NCI-H510A treated with DMSO at 0.1 percent for 48 hours (cell line): ENCODE measurements around the gene RPS6KA2.
"Not testable (repeated sequence)": the region's sequence is repeated elsewhere in the genome, so short reads cannot be mapped to it uniquely, and the experiment has no call there.

Source experiments
- DNase-seq: peaks from one replicate; lab custom pipeline; 2025; lab: John Stamatoyannopoulos, UW

Gene RPS6KA2

GRCh38 chr6:166530211-166531095 is 96.6 kb downstream of the RPS6KA2 start:
- no peak for DNase-seq

GRCh38 chr6:166529586-166529985 is 97.5 kb downstream of the RPS6KA2 start:
- DNase-seq: no peak

GRCh38 chr6:166529058-166529457 is 98.0 kb downstream of the RPS6KA2 start:
- not testable (repeated sequence) for DNase-seq

GRCh38 chr6:166527849-166528248 is 99.2 kb downstream of the RPS6KA2 start:
- no peak for DNase-seq

- DNase-seq: no peak
These were observed 100.1 kb downstream of the RPS6KA2 start for GRCh38 chr6:166526937-166527336.

GRCh38 chr6:166525567-166525966 is 101.5 kb downstream of the RPS6KA2 start:
- DNase-seq: no peak

- no peak for DNase-seq
These were observed 103.1 kb downstream of the RPS6KA2 start for GRCh38 chr6:166523782-166524559.

- DNase-seq: no peak
These were observed 105.9 kb downstream of the RPS6KA2 start for GRCh38 chr6:166520905-166521834.

GRCh38 chr6:166516251-166516884 is 110.7 kb downstream of the RPS6KA2 start:
- no peak for DNase-seq

- DNase-seq: no peak
These were observed 111.8 kb downstream of the RPS6KA2 start for GRCh38 chr6:166515072-166515810.

GRCh38 chr6:166514196-166514595 is 112.9 kb downstream of the RPS6KA2 start:
- no peak for DNase-seq

GRCh38 chr6:166512567-166512966 is 114.5 kb downstream of the RPS6KA2 start:
- no peak for DNase-seq

GRCh38 chr6:166511316-166511715 is 115.7 kb downstream of the RPS6KA2 start:
- no peak for DNase-seq

- DNase-seq: no peak
These were observed 117.9 kb downstream of the RPS6KA2 start for GRCh38 chr6:166509193-166509592.

- DNase-seq: no peak
These were observed 118.3 kb downstream of the RPS6KA2 start for GRCh38 chr6:166508726-166509125.

GRCh38 chr6:166507809-166508564 is 119.1 kb downstream of the RPS6KA2 start:
- no peak for DNase-seq

GRCh38 chr6:166507380-166507779 is 119.7 kb downstream of the RPS6KA2 start:
- no peak for DNase-seq

- no peak for DNase-seq
These were observed 121.7 kb downstream of the RPS6KA2 start for GRCh38 chr6:166505133-166505905.

GRCh38 chr6:166504100-166504499 is 123.0 kb downstream of the RPS6KA2 start:
- DNase-seq: no peak
